LNCaP clone FGC (cell line): ENCODE data around the gene TRAPPC2L.

ENCODE experiments used
- DNase-seq: peaks from one replicate; pipeline ENCODE4 v3.0.0-alpha.2; 2011; ENCODE audit warnings: low read depth
- H3K4me3 ChIP-seq: 2 replicates; pipeline ENCODE4 v1.5.1; 2011; ENCODE audit warnings: mild to moderate bottlenecking, low read depth, low read length, control low read depth
- CTCF ChIP-seq: IDR thresholded peaks from 2 replicates; pipeline ENCODE4 v1.5.1; 2012; ENCODE audit warnings: mild to moderate bottlenecking; ENCODE audit not compliant: control insufficient read depth, insufficient read depth; ENCODE audit errors: extremely low read depth

Gene TRAPPC2L

DNA sequence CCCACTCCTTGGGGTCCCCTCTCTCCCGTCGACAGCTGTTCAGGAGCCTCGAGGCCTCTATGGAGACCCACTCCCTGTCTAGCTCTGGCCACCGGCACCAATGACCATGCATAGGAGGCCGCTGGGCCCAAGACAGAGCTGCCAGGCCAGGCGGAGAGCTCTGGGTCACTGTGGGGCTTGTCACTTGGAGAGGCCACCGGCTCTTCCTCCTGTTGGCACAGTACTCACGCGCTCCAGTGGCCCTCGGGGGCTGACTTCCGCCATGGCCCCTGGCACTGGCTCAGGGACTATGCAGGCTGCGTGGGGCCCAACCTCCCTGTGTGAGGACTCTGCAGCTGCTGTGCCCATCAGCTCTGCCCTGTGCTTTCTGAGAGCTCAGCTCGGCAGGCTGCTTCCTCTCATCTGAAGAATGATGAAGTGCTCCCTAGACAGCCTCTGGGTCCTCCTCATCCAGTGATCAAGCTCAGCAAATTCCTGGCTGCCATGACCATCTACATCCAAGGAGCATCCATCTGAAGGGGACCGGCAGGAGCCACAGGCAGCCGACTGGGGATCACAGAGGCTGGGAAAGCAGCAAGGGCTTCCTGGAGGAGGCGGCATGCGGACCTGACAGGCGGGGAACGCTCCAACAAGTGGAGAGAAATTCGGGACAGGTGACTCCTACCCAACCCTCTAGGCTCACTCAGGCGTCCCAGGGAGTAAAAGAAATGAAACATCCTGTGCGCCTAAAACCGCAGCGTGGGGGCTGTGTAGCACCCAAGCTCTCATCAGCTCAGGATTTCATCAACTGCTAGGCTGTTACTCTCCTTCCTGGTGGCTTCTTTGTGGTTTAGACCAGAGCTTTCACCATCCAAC is 17.0 kb upstream of the TRAPPC2L start:
- no peak for DNase-seq
- TF ChIP-seq CTCF = no peak
- no peak overlapping the region for H3K4me3 ChIP-seq

DNA sequence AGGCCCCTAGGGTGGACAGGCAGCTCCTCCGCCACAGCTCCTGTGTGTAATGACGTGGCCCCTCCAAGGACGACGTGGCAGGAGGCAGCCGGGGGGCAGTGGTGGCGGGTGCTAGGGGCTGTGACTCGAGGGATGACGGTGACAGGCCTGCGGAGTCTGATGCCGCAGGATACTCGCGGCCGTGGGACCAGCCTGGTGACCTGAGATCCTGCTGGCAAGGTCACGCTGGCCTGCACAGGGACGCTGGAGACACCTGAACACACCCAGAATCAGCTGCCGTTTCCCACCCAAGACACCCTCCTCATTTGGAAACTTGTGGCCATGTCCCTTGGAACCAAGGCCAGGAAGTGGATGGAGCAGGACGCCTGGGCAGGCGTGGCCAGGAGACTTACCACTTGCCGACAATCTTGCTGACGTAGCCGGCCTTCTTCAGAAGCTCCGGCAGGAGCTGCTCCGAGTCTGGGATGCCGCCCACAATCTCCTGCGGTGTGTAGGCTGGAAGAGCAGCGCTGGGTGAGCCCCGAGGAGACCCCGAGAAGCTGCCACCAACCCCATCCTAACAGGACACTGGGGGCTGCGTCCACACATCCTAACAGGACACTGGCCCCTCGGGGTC is 16.2 kb upstream of the TRAPPC2L start:
- no peak for DNase-seq
- TF ChIP-seq CTCF = no peak
- no peak overlapping the region for H3K4me3 ChIP-seq

GRCh38 chr16:88841521-88842307 is 15.2 kb upstream of the TRAPPC2L start:
- H3K4me3 ChIP-seq = no peak overlapping the region
- TF ChIP-seq CTCF = no peak
- no peak for DNase-seq

- no peak for TF ChIP-seq CTCF
- DNase-seq = no peak
- H3K4me3 ChIP-seq = no peak overlapping the region
These were observed 14.6 kb upstream of the TRAPPC2L start for GRCh38 chr16:88842308-88842756.

DNA sequence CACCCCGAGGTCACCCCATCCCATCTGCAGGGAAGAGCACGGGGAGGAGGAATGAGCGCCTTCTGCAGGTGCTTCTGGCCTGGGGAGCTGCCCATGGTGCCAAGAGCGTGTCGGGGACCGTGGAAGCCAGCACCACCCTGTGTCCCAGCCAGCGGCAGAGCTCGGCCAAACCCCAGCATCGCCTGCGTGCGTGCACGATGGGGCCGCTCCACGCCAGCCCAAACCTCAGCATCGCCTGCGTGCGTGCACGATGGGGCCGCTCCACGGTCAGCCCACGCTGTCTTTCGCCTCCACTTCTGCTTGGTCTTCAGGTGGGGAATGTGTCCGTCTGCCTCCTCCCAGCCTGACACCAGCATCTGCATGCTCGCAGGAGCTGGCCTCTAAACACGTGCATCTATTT is 14.1 kb upstream of the TRAPPC2L start:
- H3K4me3 ChIP-seq = no peak overlapping the region
- TF ChIP-seq CTCF = no peak
- no peak for DNase-seq

DNA sequence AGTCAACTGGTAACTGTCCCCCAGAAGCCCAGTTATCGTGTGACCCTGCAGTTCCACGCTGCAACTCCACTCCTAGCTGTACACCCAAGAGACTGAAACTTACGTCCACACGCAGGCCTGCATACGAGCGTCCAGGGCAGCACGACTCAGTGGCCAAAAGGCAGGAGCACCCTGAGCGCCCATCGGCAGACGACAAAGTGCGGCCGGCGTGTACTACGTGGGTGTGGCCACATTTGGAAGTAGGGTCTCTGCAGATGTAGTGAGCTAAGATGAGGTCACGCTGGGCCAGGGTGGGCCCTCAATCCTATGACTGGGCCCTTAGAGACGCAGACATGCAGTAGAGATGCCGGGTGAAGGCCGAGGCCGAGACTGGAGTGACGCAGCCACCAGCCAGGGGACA is 13.7 kb upstream of the TRAPPC2L start:
- DNase-seq = no peak
- no peak overlapping the region for H3K4me3 ChIP-seq
- TF ChIP-seq CTCF = no peak
